ENCODE results near the gene ITPA. TPM values are rescaled to one million over a fixed set of nuclear protein-coding genes. Genes with fewer than 3 reads are reported as not detected.

ITPA gene
- total and polyA plus RNA-seq, 2 of the 13 experiments (the other 11 are each of a cell fraction or from before 2014, with no cell fraction given): 60.1 to 103 TPM

GRCh38 chr20:3208786-3209256, 477 bp upstream of the ITPA start:
- no peaks in the 10 kb centered on the region for H4K20me1 ChIP-seq (ENCODE audit: insufficient read depth, low read length)
- intact Hi-C loops (cut with micrococcal nuclease; ENCODE audit: unreplicated experiment) (loop anchor here (2.0 kb wide), 3 partner anchors 22 to 90 kb away; no protein-coding TSS in a partner anchor), in situ Hi-C loops (cut with HindIII; ENCODE audit: extremely low pct_ligation_motif_present, low pct_unique_long_range_greater_than_20kb) (no loop called here)
- peak overlapping the region; percentile 64 for H2AFZ ChIP-seq (ENCODE audit: low read length)
- DNase-seq (ENCODE audit: low spot score) (no peak), FAIRE-seq (peak; percentile 4), ATAC-seq (peak; percentile 1)
- H3K9ac ChIP-seq (ENCODE audit: insufficient read depth, low read depth, low read length): peak overlapping the region; percentile 94
- H3K36me3 ChIP-seq (replicated peaks in 1 of 2; ENCODE audit: control insufficient read depth in 1 of 2, insufficient read depth in 2 of 2, low read length in 2 of 2): peaks cover 5 to 10% of the 10 kb centered on the region in 2 experiments
- H3K27ac ChIP-seq (ENCODE audit: extremely low read length, insufficient read depth, low read length): peak overlapping the region; percentile 75
- ChIA-PET CTCF (ENCODE audit: low intra/inter-chr PET ratio, low total read pairs) (no interaction called here), POLR2A (interaction anchor here (0.9 to 9.7 kb wide), 15 partner anchors 9 to 557 kb away, joined by 3 to 149 read pairs (median 7); partner anchors contain the start of genes FASTKD5, SLC4A11 and UBOX5)
- WGBS (ENCODE audit: low lambda C conversion rate): 2% methylated on average over 9 of the region's 10 CpGs
- H3K79me2 ChIP-seq (ENCODE audit: insufficient read depth, low read length): peaks cover 48% of the 10 kb centered on the region
- H3K4me1 ChIP-seq (ENCODE audit: insufficient read depth, low read length): peaks cover 42% of the 10 kb centered on the region
- H3K4me3 ChIP-seq (replicated peaks in 1 of 3; ENCODE audit: insufficient read depth in 1 of 3, low read depth in 2 of 3, low read length in 3 of 3): peak overlapping the region; percentile 89 to 99 (median 90)
- TSS peak; percentile 66 for BruUV-seq (replicated peaks)
- H3K4me2 ChIP-seq (ENCODE audit: low read depth, low read length): peak overlapping the region; percentile 99
- no peaks in the 10 kb centered on the region for H3K9me3 ChIP-seq (ENCODE audit: low read length)
- peaks cover 0 to 6% of the 10 kb centered on the region in 2 experiments; a peak in 1 of 5 replicates for H3K27me3 ChIP-seq (ENCODE audit: control insufficient read depth in 1 of 2, insufficient read depth in 2 of 2, low read length in 2 of 2)
- peak; percentile 80; the same call in 1 of the 2 replicates for TF ChIP-seq ZNF790 (CRISPR knock-in tag; IDR thresholded peaks at IDR 0.05; ENCODE audit: borderline replicate concordance)
- TF ChIP-seq KLF9 (CRISPR knock-in tag; IDR thresholded peaks at IDR 0.05; ENCODE audit: low read depth): peak; percentile 5; the same call in 1 of the 2 replicates
- 0 out of 2 replicates have a peak, but pooled peaks have one; percentile 2 for TF ChIP-seq ZNF121 (CRISPR knock-in tag; IDR thresholded peaks at IDR 0.05)
- 0 out of 2 replicates have a peak, but pooled peaks have one; percentile 11 for TF ChIP-seq MTERF4 (CRISPR knock-in tag; IDR thresholded peaks at IDR 0.05)
- TF ChIP-seq ZNF280D (CRISPR knock-in tag; IDR thresholded peaks at IDR 0.05): peak; percentile 65; the same call in 1 of the 2 replicates
- TF ChIP-seq NR3C1 (CRISPR knock-in tag; IDR thresholded peaks at IDR 0.05): no peak
- TF ChIP-seq ATF6 (CRISPR knock-in tag; conservative IDR thresholded peaks at IDR 0.05): no peak
- no peak for TF ChIP-seq PRPF4 (IDR thresholded peaks at IDR 0.05; ENCODE audit: low read depth, low read length, poor library complexity, severe bottlenecking)
- no peak for TF ChIP-seq ZKSCAN5 (CRISPR knock-in tag; IDR thresholded peaks at IDR 0.05)
- TF ChIP-seq ZNF260 (CRISPR knock-in tag; IDR thresholded peaks at IDR 0.05; ENCODE audit: borderline replicate concordance, low read depth): no peak
- no peak for TF ChIP-seq PHF8 (CRISPR knock-in tag; IDR thresholded peaks at IDR 0.05)
- no peak for TF ChIP-seq ZXDC (CRISPR knock-in tag; IDR thresholded peaks at IDR 0.05)
- no peak for TF ChIP-seq ERF (CRISPR knock-in tag; IDR thresholded peaks at IDR 0.05)
- TF ChIP-seq ZSCAN30 (CRISPR knock-in tag; IDR thresholded peaks at IDR 0.05): 0 out of 2 replicates have a peak, but pooled peaks have one; percentile 9
- TF ChIP-seq ZNF335 (CRISPR knock-in tag; IDR thresholded peaks at IDR 0.05): no peak
- 0 out of 2 replicates have a peak, but pooled peaks have one; percentile 46 for TF ChIP-seq ZNF446 (CRISPR knock-in tag; IDR thresholded peaks at IDR 0.05)

All from HepG2 (cell line).